CD14-positive monocyte (primary cell): Measurements from ENCODE around the gene NRBP1. TPM values are rescaled to one million over a fixed set of nuclear protein-coding genes. Genes with fewer than 3 reads are reported as not detected.

Source experiments
- DNase-seq, 3 donors: peaks; one replicate each; pipeline ENCODE4 v3.0.0-alpha.2; 2011 to 2022
- H2AFZ ChIP-seq: 2 replicates; pipeline ENCODE4 v1.6.0; 2012; ENCODE audit warnings: mild to moderate bottlenecking, low read depth, low read length, inconsistent platforms; ENCODE audit not compliant: insufficient read depth, poor library complexity, severe bottlenecking
- H3K27ac ChIP-seq, 2 donors: 1 replicate in 1 of 2; 2 replicates in 1 of 2; pipeline ENCODE4 v1.5.1; 2012 to 2013; ENCODE audit warnings: low read length in 2 of 2, control low read depth in 1 of 2, inconsistent platforms in 1 of 2, low read depth in 1 of 2, mild to moderate bottlenecking in 1 of 2
- H3K27me3 ChIP-seq, 2 donors: one replicate each; pipeline versions ENCODE4 v1.6.0 to v1.6.1; 2011 to 2013; ENCODE audit warnings: low read length in 2 of 2; ENCODE audit not compliant: control insufficient read depth in 2 of 2, insufficient read depth in 2 of 2
- H3K36me3 ChIP-seq, 2 donors: replicated peaks in 1 of 2; 1 replicate in 1 of 2; 2 replicates in 1 of 2; pipeline versions ENCODE4 v1.5.1 to v1.6.1; 2012 to 2013; ENCODE audit warnings: low read length in 2 of 2, control low read depth in 1 of 2, inconsistent platforms in 1 of 2, mild to moderate bottlenecking in 1 of 2; ENCODE audit not compliant: insufficient read depth in 2 of 2, control insufficient read depth in 1 of 2
- H3K4me1 ChIP-seq, 2 donors: 1 replicate in 1 of 2; 2 replicates in 1 of 2; pipeline versions ENCODE4 v1.5.1 to v1.6.1; 2012 to 2013; ENCODE audit warnings: low read length in 2 of 2, control low read depth in 1 of 2, inconsistent platforms in 1 of 2, mild to moderate bottlenecking in 1 of 2, moderate library complexity in 1 of 2; ENCODE audit not compliant: insufficient read depth in 2 of 2, control insufficient read depth in 1 of 2
- H3K4me2 ChIP-seq: replicated peaks from 2 replicates; pipeline ENCODE3; 2012; ENCODE audit warnings: low read length, moderate library complexity, mild to moderate bottlenecking; ENCODE audit not compliant: poor library complexity, severe bottlenecking; ENCODE audit errors: extremely low read depth
- H3K4me3 ChIP-seq, 3 experiments: fragments of 200-600 bp in 1 of 3; sonication (generic) in 1 of 3; replicated peaks in 1 of 3; 1 replicate in 2 of 3; 2 replicates in 1 of 3; pipeline ENCODE4 v1.5.1; 2011 to 2013; ENCODE audit warnings: low read length in 3 of 3, mild to moderate bottlenecking in 3 of 3, control low read depth in 2 of 3, low read depth in 2 of 3, inconsistent platforms in 1 of 3, moderate library complexity in 1 of 3
- H3K79me2 ChIP-seq: 2 replicates; pipeline ENCODE4 v1.6.0; 2012; ENCODE audit warnings: mild to moderate bottlenecking, control low read depth, inconsistent platforms, low read length, moderate library complexity; ENCODE audit not compliant: insufficient read depth
- H3K9ac ChIP-seq: 2 replicates; pipeline ENCODE4 v1.6.0; 2017; ENCODE audit warnings: low read length, mild to moderate bottlenecking; ENCODE audit not compliant: insufficient read depth, poor library complexity, severe bottlenecking
- H3K9me3 ChIP-seq, 2 donors: replicated peaks in 1 of 2; 1 replicate in 1 of 2; 2 replicates in 1 of 2; pipeline versions ENCODE4 v1.5.1 to v1.6.1; 2012 to 2013; ENCODE audit warnings: low read length in 2 of 2, control low read depth in 1 of 2; ENCODE audit not compliant: control insufficient read depth in 1 of 2, insufficient read depth in 1 of 2
- H4K20me1 ChIP-seq: 2 replicates; pipeline ENCODE4 v1.6.0; 2012; ENCODE audit warnings: mild to moderate bottlenecking, low read length, control low read depth, moderate library complexity; ENCODE audit not compliant: insufficient read depth
- H3K27ac Mint-ChIP-seq, 7 donors: one replicate each; pipeline ENCODE4 v1.8.0; 2020; ENCODE audit warnings: mild to moderate bottlenecking in 7 of 7, mixed read lengths in 7 of 7, moderate library complexity in 6 of 7, inconsistent platforms in 2 of 7
- H3K27me3 Mint-ChIP-seq, 3 donors: one replicate each; pipeline ENCODE4 v1.8.0; 2021 to 2022; ENCODE audit warnings: low read depth in 3 of 3, mild to moderate bottlenecking in 3 of 3, mixed read lengths in 3 of 3, moderate library complexity in 3 of 3, inconsistent platforms in 1 of 3
- H3K36me3 Mint-ChIP-seq, 2 donors: one replicate each; pipeline ENCODE4 v1.8.0; 2020; ENCODE audit warnings: mixed read lengths in 2 of 2, inconsistent platforms in 1 of 2, mild to moderate bottlenecking in 1 of 2
- H3K4me1 Mint-ChIP-seq: one replicate; pipeline ENCODE4 v1.8.0; 2020; ENCODE audit warnings: mild to moderate bottlenecking, mixed read lengths
- H3K4me3 Mint-ChIP-seq, 2 donors: one replicate each; pipeline ENCODE4 v1.8.0; 2020; ENCODE audit warnings: mild to moderate bottlenecking in 2 of 2, mixed read lengths in 2 of 2, moderate library complexity in 1 of 2
- H3K9me3 Mint-ChIP-seq, 7 donors: one replicate each; pipeline ENCODE4 v1.8.0; 2020 to 2022; ENCODE audit warnings: mixed read lengths in 7 of 7, mild to moderate bottlenecking in 6 of 7, moderate library complexity in 6 of 7, inconsistent platforms in 2 of 7
- WGBS: methylation state at CpG from one replicate; pipeline ENCODE4 v1.1.5; 2013; ENCODE audit warnings: missing lambda C conversion rate; ENCODE audit not compliant: insufficient coverage; 5-methylcytosine and 5-hydroxymethylcytosine counted together
- intact Hi-C, 2 donors: fragments of 100-400 bp; cut with micrococcal nuclease; formaldehyde crosslinking; loops; one replicate each; pipeline versions ENCODE4 v1.15.0 to v1.15.1; 2023
- polyA plus RNA-seq, 3 donors: library from polyadenylated mRNA; depleted of rRNA in 1 of 3; unstranded in 2 of 3; stranded (reverse) in 1 of 3; fragments of 300-500 nt in 2 of 3; fragments of >200 nt in 1 of 3; fragmentation: Illumina TruSeq in 2 of 3; gene quantifications; 1 replicate in 2 of 3; 2 replicates in 1 of 3; pipeline ENCODE4 v1.2.3, GENCODE V29; 2012 to 2021
- TF ChIP-seq, protein P1 (sequence below): fragments of 200-600 bp; IDR thresholded peaks from one replicate; pipeline ENCODE4 v1.8.0; 2022; ENCODE audit warnings: antibody characterized with exemption, mild to moderate bottlenecking

NRBP1 gene
- polyA plus RNA-seq, 3 donors: 95.6 to 108 (median 102) TPM

DNA sequence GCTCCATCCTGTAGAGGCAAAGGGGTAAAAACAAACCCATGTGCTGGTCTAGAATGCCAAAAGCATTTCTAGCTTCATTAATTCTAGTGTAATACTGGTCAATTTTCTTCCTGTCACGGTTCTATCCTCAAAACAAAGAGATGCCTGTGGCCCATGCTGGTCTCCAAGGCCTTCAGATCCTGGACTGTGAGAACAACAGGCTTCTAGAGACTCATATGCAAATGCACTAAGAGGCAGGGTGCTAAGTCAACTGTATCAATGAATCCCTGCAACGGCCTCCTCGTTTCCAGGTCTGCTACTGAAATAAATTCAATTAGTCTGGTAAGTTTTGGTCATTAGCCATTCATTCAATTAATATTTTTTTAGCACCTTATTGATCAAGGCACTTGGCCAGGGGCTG, 57.1 kb downstream of the NRBP1 start:
- peaks cover 0 to 1% (median 0%) of the 10 kb centered on the region in 3 donors for H3K27me3 Mint-ChIP-seq
- Histone ChIP-seq H3K9me3 (no peaks in the 10 kb centered on the region), H3K4me1 (peaks cover 12 to 16% of the 10 kb centered on the region in 2 donors), H3K4me2 (no peak overlapping the region), H3K36me3 (peaks cover 3 to 21% of the 10 kb centered on the region in 2 donors), H3K27me3 (no peaks in the 10 kb centered on the region), H3K4me3 (no peak overlapping the region), H3K27ac (no peak overlapping the region), H3K79me2 (no peaks in the 10 kb centered on the region), H2AFZ (no peak overlapping the region), H4K20me1 (no peaks in the 10 kb centered on the region), H3K9ac (no peak overlapping the region)
- no peak overlapping the region for H3K4me3 Mint-ChIP-seq
- no peak overlapping the region for H3K27ac Mint-ChIP-seq
- peaks cover 17% of the 10 kb centered on the region for H3K4me1 Mint-ChIP-seq
- no peak for DNase-seq
- no peaks in the 10 kb centered on the region for H3K9me3 Mint-ChIP-seq
- WGBS: 100% methylated on average over 1 of the region's 3 CpGs
- H3K36me3 Mint-ChIP-seq: peaks cover 5 to 15% of the 10 kb centered on the region in 2 donors
- intact Hi-C loops: no loop called here
- TF ChIP-seq, protein P1, sequence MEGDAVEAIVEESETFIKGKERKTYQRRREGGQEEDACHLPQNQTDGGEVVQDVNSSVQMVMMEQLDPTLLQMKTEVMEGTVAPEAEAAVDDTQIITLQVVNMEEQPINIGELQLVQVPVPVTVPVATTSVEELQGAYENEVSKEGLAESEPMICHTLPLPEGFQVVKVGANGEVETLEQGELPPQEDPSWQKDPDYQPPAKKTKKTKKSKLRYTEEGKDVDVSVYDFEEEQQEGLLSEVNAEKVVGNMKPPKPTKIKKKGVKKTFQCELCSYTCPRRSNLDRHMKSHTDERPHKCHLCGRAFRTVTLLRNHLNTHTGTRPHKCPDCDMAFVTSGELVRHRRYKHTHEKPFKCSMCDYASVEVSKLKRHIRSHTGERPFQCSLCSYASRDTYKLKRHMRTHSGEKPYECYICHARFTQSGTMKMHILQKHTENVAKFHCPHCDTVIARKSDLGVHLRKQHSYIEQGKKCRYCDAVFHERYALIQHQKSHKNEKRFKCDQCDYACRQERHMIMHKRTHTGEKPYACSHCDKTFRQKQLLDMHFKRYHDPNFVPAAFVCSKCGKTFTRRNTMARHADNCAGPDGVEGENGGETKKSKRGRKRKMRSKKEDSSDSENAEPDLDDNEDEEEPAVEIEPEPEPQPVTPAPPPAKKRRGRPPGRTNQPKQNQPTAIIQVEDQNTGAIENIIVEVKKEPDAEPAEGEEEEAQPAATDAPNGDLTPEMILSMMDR: no peak

DNA sequence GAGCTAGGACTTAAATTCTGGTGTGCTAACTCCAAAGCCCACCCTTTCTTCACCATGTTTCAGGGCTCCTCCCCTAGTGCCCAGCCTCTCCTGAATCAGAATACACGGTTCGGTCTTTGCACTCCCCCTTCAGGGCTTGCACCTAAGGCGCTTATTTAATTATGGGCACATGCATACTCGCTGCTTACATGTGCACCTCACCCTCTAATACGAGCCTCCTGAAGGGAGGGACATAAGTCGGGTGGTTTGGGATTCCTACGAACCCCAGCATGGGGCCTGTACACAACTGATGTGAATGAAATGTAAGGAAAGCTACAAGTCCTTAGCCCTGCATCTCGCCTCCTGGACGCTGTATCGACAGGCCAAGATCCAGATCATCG, 60.7 kb downstream of the NRBP1 start:
- peaks cover 12 to 16% of the 10 kb centered on the region in 2 donors for H3K4me1 ChIP-seq
- H3K36me3 ChIP-seq: peaks cover 0 to 8% of the 10 kb centered on the region in 2 donors
- peak in 1 of 3 donors; percentile 10 for DNase-seq
- no peaks in the 10 kb centered on the region for H3K9me3 ChIP-seq
- 6% methylated on average over 3 of the region's 11 CpGs for WGBS
- peaks cover 0 to 4% (median under 1%) of the 10 kb centered on the region in 7 donors for H3K9me3 Mint-ChIP-seq
- H3K4me1 Mint-ChIP-seq: peaks cover 17% of the 10 kb centered on the region
- H3K4me2 ChIP-seq: peak overlapping the region; percentile 81
- H3K9ac ChIP-seq: peak overlapping the region; percentile 39
- H3K36me3 Mint-ChIP-seq: peaks cover 3 to 9% of the 10 kb centered on the region in 2 donors
- peaks cover 18 to 19% (median 18%) of the 10 kb centered on the region in 3 donors for H3K27me3 Mint-ChIP-seq
- H3K4me3 ChIP-seq: peak overlapping the region; percentile 51 to 80 (median 52)
- intact Hi-C loops: loop anchor here in 1 of 2 donors (2.0 kb wide), 1 partner anchor 174 kb away; the partner anchor contains the start of genes SLC4A1AP and SUPT7L
- peak overlapping the region; percentile 81 to 92 for H3K4me3 Mint-ChIP-seq
- H2AFZ ChIP-seq: peak overlapping the region; percentile 90
- no peaks in the 10 kb centered on the region for H3K79me2 ChIP-seq
- peaks cover 9 to 10% of the 10 kb centered on the region in 2 donors for H3K27me3 ChIP-seq
- TF ChIP-seq, protein P1: no peak
- peak overlapping the region; percentile 77 to 93 (median 88) for H3K27ac Mint-ChIP-seq
- H3K27ac ChIP-seq: peak overlapping the region in 1 of 2 donors; percentile 79
- no peaks in the 10 kb centered on the region for H4K20me1 ChIP-seq
